SU-DHL-6 (cell line): ENCODE results near the gene SRF.

ENCODE experiments used
- EZH2phosphoT487 ChIP-seq: fragments of 200-600 bp; sonication (generic), shearing (Covaris generic); conservative IDR thresholded peaks from 2 replicates; pipeline ENCODE4 v1.6.1; 2018; ENCODE audit warnings: mild to moderate bottlenecking, antibody characterized with exemption, low read length, moderate library complexity, mixed read lengths
- TF ChIP-seq, protein P1 (sequence below): fragments of 200-600 bp; sonication (generic); IDR thresholded peaks from one replicate; pipeline ENCODE4 v1.5.1; 2017; ENCODE audit warnings: antibody characterized with exemption, mild to moderate bottlenecking, low read length, moderate library complexity; ENCODE audit not compliant: insufficient read depth, poor library complexity, severe bottlenecking

- TF ChIP-seq, protein P1, sequence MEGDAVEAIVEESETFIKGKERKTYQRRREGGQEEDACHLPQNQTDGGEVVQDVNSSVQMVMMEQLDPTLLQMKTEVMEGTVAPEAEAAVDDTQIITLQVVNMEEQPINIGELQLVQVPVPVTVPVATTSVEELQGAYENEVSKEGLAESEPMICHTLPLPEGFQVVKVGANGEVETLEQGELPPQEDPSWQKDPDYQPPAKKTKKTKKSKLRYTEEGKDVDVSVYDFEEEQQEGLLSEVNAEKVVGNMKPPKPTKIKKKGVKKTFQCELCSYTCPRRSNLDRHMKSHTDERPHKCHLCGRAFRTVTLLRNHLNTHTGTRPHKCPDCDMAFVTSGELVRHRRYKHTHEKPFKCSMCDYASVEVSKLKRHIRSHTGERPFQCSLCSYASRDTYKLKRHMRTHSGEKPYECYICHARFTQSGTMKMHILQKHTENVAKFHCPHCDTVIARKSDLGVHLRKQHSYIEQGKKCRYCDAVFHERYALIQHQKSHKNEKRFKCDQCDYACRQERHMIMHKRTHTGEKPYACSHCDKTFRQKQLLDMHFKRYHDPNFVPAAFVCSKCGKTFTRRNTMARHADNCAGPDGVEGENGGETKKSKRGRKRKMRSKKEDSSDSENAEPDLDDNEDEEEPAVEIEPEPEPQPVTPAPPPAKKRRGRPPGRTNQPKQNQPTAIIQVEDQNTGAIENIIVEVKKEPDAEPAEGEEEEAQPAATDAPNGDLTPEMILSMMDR = peak; percentile 88
- TF ChIP-seq EZH2phosphoT487 = no peak
Measured at GRCh38 chr6:43170931-43171706, at the start of gene SRF.
